Neural progenitor cell (in vitro differentiated cells): ENCODE results near the gene NASP.

Experiments used
- CTCF ChIP-seq: fragments of 200-600 bp; sonication (generic); IDR thresholded peaks from 2 replicates; pipeline ENCODE4 v1.5.1; 2017; ENCODE audit warnings: antibody characterized with exemption, mild to moderate bottlenecking
- EZH2 ChIP-seq: fragments of 200-600 bp; sonication (generic); IDR thresholded peaks from 2 replicates; pipeline ENCODE4 v1.6.1; 2017; ENCODE audit warnings: antibody characterized with exemption, mild to moderate bottlenecking, moderate library complexity

GRCh38 chr1:45647248-45648021, 63.6 kb downstream of the NASP start:
- TF ChIP-seq CTCF: no peak
- no peak for TF ChIP-seq EZH2
